ENCODE data around the gene CDC42EP2. TPM values are rescaled to one million over a fixed set of nuclear protein-coding genes. Genes with fewer than 3 reads are reported as not detected.

The CDC42EP2 gene
- total RNA-seq, 2 experiments from 2014 or later, result 0.96 TPM; not detected in 1

DNA sequence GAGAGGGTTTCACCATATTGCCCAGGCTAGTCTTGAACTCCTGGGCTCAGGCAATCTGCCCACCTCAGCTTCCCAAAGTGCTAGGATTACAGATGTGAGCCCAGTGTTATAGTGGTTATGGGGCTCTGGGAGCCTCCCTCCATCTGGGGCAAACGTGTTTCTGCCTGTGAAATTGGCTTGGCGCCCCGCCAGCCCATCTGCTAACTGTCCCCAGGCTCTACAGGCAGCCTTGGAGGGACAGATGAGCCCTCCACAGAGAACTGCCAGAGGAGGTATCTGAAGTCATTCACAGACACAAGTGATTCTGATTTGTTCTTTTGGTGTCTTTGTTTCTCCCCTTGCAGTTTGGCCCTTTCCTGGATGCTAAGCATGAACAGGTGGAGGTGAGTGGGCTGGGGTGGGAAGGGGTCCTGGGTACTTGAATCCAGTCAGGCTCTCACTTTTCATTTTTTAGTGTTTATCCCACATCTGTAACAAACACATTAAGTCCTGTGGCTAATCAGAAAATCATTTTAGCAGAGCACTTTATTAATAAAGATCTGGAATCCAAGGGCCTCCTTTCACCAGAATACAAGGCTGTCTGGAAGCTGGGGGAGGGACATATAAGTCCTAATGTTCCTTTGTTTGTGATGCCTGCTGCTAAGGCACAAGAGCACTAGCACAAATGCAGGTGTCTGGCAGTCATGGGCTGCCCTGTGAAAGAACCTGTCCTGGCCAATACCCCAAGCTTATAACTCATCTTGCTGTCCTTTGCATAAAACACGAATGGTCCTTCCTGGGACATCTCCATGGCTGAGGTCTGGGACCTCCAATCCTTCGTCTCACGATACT lies 25.7 kb upstream of the CDC42EP2 start:
- TF ChIP-seq, protein P1, sequence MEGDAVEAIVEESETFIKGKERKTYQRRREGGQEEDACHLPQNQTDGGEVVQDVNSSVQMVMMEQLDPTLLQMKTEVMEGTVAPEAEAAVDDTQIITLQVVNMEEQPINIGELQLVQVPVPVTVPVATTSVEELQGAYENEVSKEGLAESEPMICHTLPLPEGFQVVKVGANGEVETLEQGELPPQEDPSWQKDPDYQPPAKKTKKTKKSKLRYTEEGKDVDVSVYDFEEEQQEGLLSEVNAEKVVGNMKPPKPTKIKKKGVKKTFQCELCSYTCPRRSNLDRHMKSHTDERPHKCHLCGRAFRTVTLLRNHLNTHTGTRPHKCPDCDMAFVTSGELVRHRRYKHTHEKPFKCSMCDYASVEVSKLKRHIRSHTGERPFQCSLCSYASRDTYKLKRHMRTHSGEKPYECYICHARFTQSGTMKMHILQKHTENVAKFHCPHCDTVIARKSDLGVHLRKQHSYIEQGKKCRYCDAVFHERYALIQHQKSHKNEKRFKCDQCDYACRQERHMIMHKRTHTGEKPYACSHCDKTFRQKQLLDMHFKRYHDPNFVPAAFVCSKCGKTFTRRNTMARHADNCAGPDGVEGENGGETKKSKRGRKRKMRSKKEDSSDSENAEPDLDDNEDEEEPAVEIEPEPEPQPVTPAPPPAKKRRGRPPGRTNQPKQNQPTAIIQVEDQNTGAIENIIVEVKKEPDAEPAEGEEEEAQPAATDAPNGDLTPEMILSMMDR (IDR thresholded peaks at IDR 0.05), result no peak
- intact Hi-C loops (cut with DNase I, micrococcal nuclease), result no loop called here
- H3K9me3 ChIP-seq (ENCODE audit: control insufficient read depth in 1 of 2, insufficient read depth in 1 of 2, low read length in 2 of 2), result no peaks in the 10 kb centered on the region
- ATAC-seq (ENCODE audit: poor library complexity), result no peak
- H3K4me3 ChIP-seq (ENCODE audit: low read length), result no peak overlapping the region
- Mint-ChIP-seq H3K27ac (no peak overlapping the region), H3K27me3 (no peaks in the 10 kb centered on the region), H3K4me1 (ENCODE audit: low read depth) (no peaks in the 10 kb centered on the region), H3K4me3 (no peak overlapping the region), H3K36me3 (ENCODE audit: low read depth) (peaks cover 72% of the 10 kb centered on the region), H3K9me3 (no peaks in the 10 kb centered on the region)
- CTCF ChIA-PET, result interaction anchor here (1.5 kb wide), 1 partner anchor 41 kb away, joined by 5 read pairs; no protein-coding TSS in a partner anchor
- POLR2A ChIA-PET, result no interaction called here
- peaks cover 69% of the 10 kb centered on the region for H3K36me3 ChIP-seq (ENCODE audit: insufficient read depth, low read length)
- H3K27me3 ChIP-seq (ENCODE audit: control insufficient read depth in 1 of 2, insufficient read depth in 2 of 2, low read length in 2 of 2), result no peaks in the 10 kb centered on the region
- no peak overlapping the region for H3K27ac ChIP-seq (ENCODE audit: low read depth in 1 of 2, low read length in 2 of 2)
- no peaks in the 10 kb centered on the region for H3K4me1 ChIP-seq (ENCODE audit: insufficient read depth, low read length)
- DNase-seq, result no peak

DNA sequence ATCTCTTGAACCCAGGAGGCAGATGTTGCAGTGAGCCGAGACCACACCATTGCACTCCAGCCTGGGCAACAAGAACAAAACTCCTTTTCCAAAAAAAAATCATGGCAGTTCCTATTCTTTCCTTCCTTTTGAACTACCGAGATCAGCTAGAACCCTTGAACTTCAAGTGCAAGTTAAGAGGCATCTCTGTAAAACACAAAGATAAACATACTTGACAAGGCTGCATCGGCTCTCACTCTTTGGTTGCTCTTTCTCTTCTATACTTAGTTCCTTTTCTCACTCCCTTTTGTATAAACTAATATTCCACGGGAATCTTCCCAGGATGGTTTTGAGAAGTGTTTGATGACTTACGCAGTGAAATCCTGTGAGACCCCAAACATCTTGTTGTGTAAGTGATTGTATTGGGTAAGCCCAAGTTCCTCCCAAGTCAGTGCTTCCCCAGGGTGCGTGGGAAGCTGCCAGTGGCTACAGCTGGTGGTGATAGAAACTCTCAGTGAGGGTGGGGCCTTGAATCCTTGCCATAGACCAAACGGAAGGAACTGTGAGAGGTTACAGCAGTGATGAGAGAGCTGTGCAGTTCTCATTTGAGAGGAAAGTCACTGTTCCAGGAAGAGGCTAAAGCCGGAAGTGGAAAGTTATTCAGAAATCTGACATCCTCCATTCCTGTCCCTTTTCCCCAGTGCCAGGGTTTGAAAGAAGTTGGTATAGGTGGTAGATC lies 24.1 kb upstream of the CDC42EP2 start:
- H3K4me1 ChIP-seq (ENCODE audit: insufficient read depth, low read length), result no peaks in the 10 kb centered on the region
- TF ChIP-seq, protein P1 (IDR thresholded peaks at IDR 0.05), result no peak
- no peaks in the 10 kb centered on the region for H3K4me1 Mint-ChIP-seq (ENCODE audit: low read depth)
- no peak overlapping the region for H3K4me3 Mint-ChIP-seq
- CTCF ChIA-PET, result interaction anchor here (1.5 kb wide), 1 partner anchor 39 kb away, joined by 5 read pairs; no protein-coding TSS in a partner anchor
- ATAC-seq (ENCODE audit: poor library complexity) (no peak), DNase-seq (peak in 3 of 14 experiments; percentile 23 to 74 (median 67))
- peaks cover 78% of the 10 kb centered on the region for H3K36me3 Mint-ChIP-seq (ENCODE audit: low read depth)
- H3K9me3 ChIP-seq (ENCODE audit: control insufficient read depth in 1 of 2, insufficient read depth in 1 of 2, low read length in 2 of 2), result no peaks in the 10 kb centered on the region
- no peak overlapping the region for H3K27ac ChIP-seq (ENCODE audit: low read depth in 1 of 2, low read length in 2 of 2)
- H3K4me3 ChIP-seq (ENCODE audit: low read length), result no peak overlapping the region
- H3K9me3 Mint-ChIP-seq, result no peaks in the 10 kb centered on the region
- intact Hi-C loops (cut with DNase I, micrococcal nuclease), result no loop called here
- no peaks in the 10 kb centered on the region for H3K27me3 Mint-ChIP-seq
- POLR2A ChIA-PET, result interaction anchor here (0.6 kb wide), 1 partner anchor 176 kb away, joined by 3 read pairs; no protein-coding TSS in a partner anchor
- H3K36me3 ChIP-seq (ENCODE audit: insufficient read depth, low read length), result peaks cover 77% of the 10 kb centered on the region
- H3K27ac Mint-ChIP-seq, result no peak overlapping the region
- H3K27me3 ChIP-seq (ENCODE audit: control insufficient read depth in 1 of 2, insufficient read depth in 2 of 2, low read length in 2 of 2), result no peaks in the 10 kb centered on the region

DNA sequence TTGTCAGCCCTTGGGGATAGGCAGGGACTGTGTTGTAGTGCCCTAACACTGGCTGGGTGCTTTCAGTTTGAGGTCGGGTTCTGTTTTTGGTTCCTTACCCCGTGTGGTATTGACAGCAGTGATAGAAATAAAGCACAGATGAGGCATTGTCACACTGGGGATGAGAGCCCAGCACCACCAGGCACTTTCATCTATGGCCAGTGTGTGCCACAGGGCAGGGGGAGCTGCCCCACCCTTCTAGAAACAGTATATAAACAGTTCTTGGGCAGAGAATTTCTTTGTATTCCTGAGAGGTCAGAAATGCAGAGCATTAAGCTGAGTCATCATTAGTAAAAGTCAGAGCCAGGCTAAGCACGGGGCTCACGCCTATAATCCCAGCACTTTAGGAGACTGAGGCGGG lies 23.1 kb upstream of the CDC42EP2 start:
- CTCF ChIA-PET, result interaction anchor here (1.1 kb wide), 1 partner anchor 38 kb away, joined by 3 read pairs; no protein-coding TSS in a partner anchor
- Mint-ChIP-seq H3K9me3 (no peaks in the 10 kb centered on the region), H3K27me3 (no peaks in the 10 kb centered on the region), H3K4me3 (no peak overlapping the region), H3K27ac (no peak overlapping the region), H3K36me3 (ENCODE audit: low read depth) (peaks cover 81% of the 10 kb centered on the region), H3K4me1 (ENCODE audit: low read depth) (no peaks in the 10 kb centered on the region)
- POLR2A ChIA-PET, result no interaction called here
- Histone ChIP-seq H3K4me3 (ENCODE audit: low read length) (no peak overlapping the region), H3K4me1 (ENCODE audit: insufficient read depth, low read length) (no peaks in the 10 kb centered on the region), H3K27ac (ENCODE audit: low read depth in 1 of 2, low read length in 2 of 2) (peak overlapping the region in 1 of 2 donors; percentile 20), H3K36me3 (ENCODE audit: insufficient read depth, low read length) (peaks cover 81% of the 10 kb centered on the region), H3K27me3 (ENCODE audit: control insufficient read depth in 1 of 2, insufficient read depth in 2 of 2, low read length in 2 of 2) (no peaks in the 10 kb centered on the region), H3K9me3 (ENCODE audit: control insufficient read depth in 1 of 2, insufficient read depth in 1 of 2, low read length in 2 of 2) (no peaks in the 10 kb centered on the region)
- TF ChIP-seq, protein P1 (IDR thresholded peaks at IDR 0.05), result no peak
- ATAC-seq (ENCODE audit: poor library complexity) (no peak), DNase-seq (no peak)
- intact Hi-C loops (cut with DNase I, micrococcal nuclease), result no loop called here

Measured in CD4-positive, alpha-beta T cell (primary cell).